Tibial nerve (tissue), 3 donors: ENCODE data around the gene PLXDC1.

Experiments used
- POLR2A ChIP-seq, 2 donors: fragments of 450-650 bp; IDR thresholded peaks; one replicate each; pipeline ENCODE4 v1.6.1; 2017; ENCODE audit warnings: antibody characterized with exemption in 2 of 2, mild to moderate bottlenecking in 2 of 2, moderate library complexity in 2 of 2
- TF ChIP-seq, protein P1 (sequence below), 5 experiments: fragments of 200-600 bp in 3 of 5; fragments of 450-650 bp in 2 of 5; sonication (generic) in 3 of 5; IDR thresholded peaks; one replicate each; pipeline ENCODE4 v1.5.1; 2016 to 2019; ENCODE audit warnings: antibody characterized with exemption in 5 of 5, mild to moderate bottlenecking in 3 of 5, moderate library complexity in 2 of 5

DNA sequence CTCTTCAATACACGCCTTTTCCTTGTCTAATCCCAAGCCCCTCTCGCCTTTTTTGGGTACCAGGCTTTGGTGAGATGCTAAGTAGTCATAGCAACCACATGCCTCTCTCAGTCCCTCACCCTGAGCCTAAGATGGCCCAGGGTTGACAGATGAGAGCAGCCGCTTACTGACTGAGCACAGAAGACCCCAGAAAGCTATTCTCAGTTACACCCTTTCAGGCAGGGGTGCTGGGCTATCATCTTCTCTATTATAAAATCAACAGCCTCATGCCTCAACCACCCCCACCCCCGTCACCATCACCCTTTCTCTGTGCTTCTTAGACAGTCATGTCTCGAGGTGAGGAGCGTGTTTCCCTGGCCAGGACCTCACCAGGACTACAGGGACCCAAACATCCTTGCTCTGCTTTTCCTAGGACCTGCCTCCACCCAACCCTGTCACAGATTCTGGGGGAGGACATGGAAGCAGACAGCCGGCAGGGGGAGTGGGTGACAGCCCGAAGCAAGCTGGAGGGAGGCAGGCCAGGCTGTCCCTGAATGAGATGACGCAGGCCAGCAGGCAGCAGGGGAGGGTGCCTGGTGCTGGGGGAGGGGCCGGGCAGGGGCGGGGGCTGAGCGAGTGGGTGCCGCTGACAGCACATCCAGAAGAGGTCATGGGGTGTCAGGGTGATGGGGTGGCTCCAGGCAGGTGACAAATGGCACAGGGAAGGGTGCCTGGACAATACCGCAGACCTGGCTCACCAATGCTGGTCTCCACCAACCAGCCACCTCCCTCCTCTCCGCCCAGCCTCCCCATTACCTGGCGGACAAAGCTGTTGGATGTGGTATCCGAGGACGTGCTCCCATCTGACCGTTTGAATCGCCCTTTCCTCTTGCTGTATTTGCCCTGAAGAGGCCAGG is 42.9 kb upstream of the PLXDC1 start:
- TF ChIP-seq, protein P1, sequence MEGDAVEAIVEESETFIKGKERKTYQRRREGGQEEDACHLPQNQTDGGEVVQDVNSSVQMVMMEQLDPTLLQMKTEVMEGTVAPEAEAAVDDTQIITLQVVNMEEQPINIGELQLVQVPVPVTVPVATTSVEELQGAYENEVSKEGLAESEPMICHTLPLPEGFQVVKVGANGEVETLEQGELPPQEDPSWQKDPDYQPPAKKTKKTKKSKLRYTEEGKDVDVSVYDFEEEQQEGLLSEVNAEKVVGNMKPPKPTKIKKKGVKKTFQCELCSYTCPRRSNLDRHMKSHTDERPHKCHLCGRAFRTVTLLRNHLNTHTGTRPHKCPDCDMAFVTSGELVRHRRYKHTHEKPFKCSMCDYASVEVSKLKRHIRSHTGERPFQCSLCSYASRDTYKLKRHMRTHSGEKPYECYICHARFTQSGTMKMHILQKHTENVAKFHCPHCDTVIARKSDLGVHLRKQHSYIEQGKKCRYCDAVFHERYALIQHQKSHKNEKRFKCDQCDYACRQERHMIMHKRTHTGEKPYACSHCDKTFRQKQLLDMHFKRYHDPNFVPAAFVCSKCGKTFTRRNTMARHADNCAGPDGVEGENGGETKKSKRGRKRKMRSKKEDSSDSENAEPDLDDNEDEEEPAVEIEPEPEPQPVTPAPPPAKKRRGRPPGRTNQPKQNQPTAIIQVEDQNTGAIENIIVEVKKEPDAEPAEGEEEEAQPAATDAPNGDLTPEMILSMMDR (IDR thresholded peaks at IDR 0.05): peak in 2 of 5 experiments; percentile 24 to 42
- TF ChIP-seq POLR2A (IDR thresholded peaks at IDR 0.05): no peak
